Measurements from ENCODE around the gene RPAIN. TPM values are rescaled to one million over a fixed set of nuclear protein-coding genes. Genes with fewer than 3 reads are reported as not detected.

RPAIN gene
- total RNA-seq, 1 experiment from 2014 or later = 120 TPM

GRCh38 chr17:5424909-5425308, 4.9 kb downstream of the RPAIN start:
- no TSS peak for BruUV-seq (replicated peaks)
- Histone ChIP-seq H3K4me3 (ENCODE audit: low read depth, low read length, poor library complexity, severe bottlenecking) (no peak overlapping the region), H3K36me3 (ENCODE audit: insufficient read depth, low read length, poor library complexity, severe bottlenecking) (peaks cover 85% of the 10 kb centered on the region), H3K27me3 (replicated peaks; ENCODE audit: insufficient read depth, low read depth, low read length, poor library complexity) (no peaks in the 10 kb centered on the region), H3K4me1 (ENCODE audit: insufficient read depth, low read length, poor library complexity, severe bottlenecking) (peaks cover 7% of the 10 kb centered on the region), H3K9me3 (ENCODE audit: low read depth, low read length, poor library complexity, severe bottlenecking) (no peaks in the 10 kb centered on the region), H3K27ac (ENCODE audit: low read depth, low read length, poor library complexity, severe bottlenecking) (no peak overlapping the region)
- CTCF ChIA-PET = interaction anchor here (1.0 kb wide), 1 partner anchor 14 kb away, joined by 4 read pairs; the partner anchor contains the start of gene C1QBP
- intact Hi-C loops (cut with micrococcal nuclease; ENCODE audit: unreplicated experiment) = no loop called here
- POLR2A ChIA-PET (ENCODE audit: low non-redundant PET) = no interaction called here
- TF ChIP-seq CTCF (conservative IDR thresholded peaks at IDR 0.05; ENCODE audit: low read depth, low read length) (no peak), EZH2 (IDR thresholded peaks at IDR 0.05; ENCODE audit: borderline replicate concordance, low read depth, low read length, poor library complexity, severe bottlenecking) (no peak)
- no peak for DNase-seq (ENCODE audit: low spot score)

GRCh38 chr17:5425826-5426225, 5.8 kb downstream of the RPAIN start:
- no TSS peak for BruUV-seq (replicated peaks)
- CTCF ChIA-PET = no interaction called here

GRCh38 chr17:5429191-5429887, 9.4 kb downstream of the RPAIN start:
- no TSS peak for BruUV-seq (replicated peaks)
- no peak for DNase-seq (ENCODE audit: low spot score)
- TF ChIP-seq CTCF (conservative IDR thresholded peaks at IDR 0.05; ENCODE audit: low read depth, low read length) (no peak), EZH2 (IDR thresholded peaks at IDR 0.05; ENCODE audit: borderline replicate concordance, low read depth, low read length, poor library complexity, severe bottlenecking) (no peak)
- Histone ChIP-seq H3K4me3 (ENCODE audit: low read depth, low read length, poor library complexity, severe bottlenecking) (no peak overlapping the region), H3K27me3 (replicated peaks; ENCODE audit: insufficient read depth, low read depth, low read length, poor library complexity) (no peaks in the 10 kb centered on the region), H3K36me3 (ENCODE audit: insufficient read depth, low read length, poor library complexity, severe bottlenecking) (peaks cover 97% of the 10 kb centered on the region), H3K4me1 (ENCODE audit: insufficient read depth, low read length, poor library complexity, severe bottlenecking) (no peaks in the 10 kb centered on the region), H3K9me3 (ENCODE audit: low read depth, low read length, poor library complexity, severe bottlenecking) (no peaks in the 10 kb centered on the region), H3K27ac (ENCODE audit: low read depth, low read length, poor library complexity, severe bottlenecking) (peak overlapping the region; percentile 21)
- POLR2A ChIA-PET (ENCODE audit: low non-redundant PET) = no interaction called here
- intact Hi-C loops (cut with micrococcal nuclease; ENCODE audit: unreplicated experiment) = no loop called here
- CTCF ChIA-PET = interaction anchor here (0.8 kb wide), 1 partner anchor 10 kb away, joined by 3 read pairs; the partner anchor contains the start of gene C1QBP

More at GRCh38 chr17:5425826-5426225, 5.8 kb downstream of the RPAIN start:
- POLR2A ChIA-PET (ENCODE audit: low non-redundant PET) = no interaction called here
- intact Hi-C loops (cut with micrococcal nuclease; ENCODE audit: unreplicated experiment) = no loop called here
- no peak overlapping the region for H3K27ac ChIP-seq (ENCODE audit: low read depth, low read length, poor library complexity, severe bottlenecking)
- no peak for DNase-seq (ENCODE audit: low spot score)
- H3K9me3 ChIP-seq (ENCODE audit: low read depth, low read length, poor library complexity, severe bottlenecking) = no peaks in the 10 kb centered on the region
- no peak for TF ChIP-seq CTCF (conservative IDR thresholded peaks at IDR 0.05; ENCODE audit: low read depth, low read length)
- no peak for TF ChIP-seq EZH2 (IDR thresholded peaks at IDR 0.05; ENCODE audit: borderline replicate concordance, low read depth, low read length, poor library complexity, severe bottlenecking)
- peaks cover 7% of the 10 kb centered on the region for H3K4me1 ChIP-seq (ENCODE audit: insufficient read depth, low read length, poor library complexity, severe bottlenecking)
- no peaks in the 10 kb centered on the region for H3K27me3 ChIP-seq (replicated peaks; ENCODE audit: insufficient read depth, low read depth, low read length, poor library complexity)
- peaks cover 94% of the 10 kb centered on the region for H3K36me3 ChIP-seq (ENCODE audit: insufficient read depth, low read length, poor library complexity, severe bottlenecking)
- no peak overlapping the region for H3K4me3 ChIP-seq (ENCODE audit: low read depth, low read length, poor library complexity, severe bottlenecking)

Measured in A673 (cell line).